ENCODE measurements around the gene ATXN1.

ATXN1 gene

DNA sequence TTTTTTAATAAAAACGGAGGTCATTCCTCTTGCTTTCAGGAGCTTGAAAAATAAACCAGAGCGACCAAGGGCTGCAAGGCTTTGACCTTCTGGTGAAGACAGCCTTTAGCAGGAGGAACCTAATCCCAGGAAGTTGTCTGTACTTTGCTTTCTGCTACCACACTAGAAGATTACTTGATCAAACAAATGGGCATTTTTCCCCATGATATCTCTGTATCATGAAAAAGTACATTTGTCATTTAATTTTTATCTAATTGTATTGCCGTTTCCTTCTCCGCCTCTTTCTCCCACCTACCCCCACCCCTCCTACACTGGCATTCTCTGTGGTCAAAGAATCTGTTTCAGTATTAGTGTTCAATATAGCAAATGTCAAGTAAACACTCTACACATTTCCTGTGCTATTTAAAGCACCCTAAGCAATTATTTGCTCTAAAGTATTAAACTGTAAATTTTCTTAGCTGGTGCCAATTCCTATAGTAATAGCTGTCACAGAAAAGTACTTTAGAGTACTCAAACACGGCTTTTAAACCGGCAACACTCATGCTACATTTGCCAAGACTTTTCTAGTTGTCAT is 29.7 kb downstream of the ATXN1 start:
- no peak for DNase-seq (ENCODE audit: low read depth in 1 of 2, low spot score in 1 of 2)
- peak overlapping the region; percentile 35 for H3K27ac ChIP-seq (replicated peaks)
- no peak overlapping the region for H3K4me3 ChIP-seq (replicated peaks; ENCODE audit: insufficient read depth, low read length)
- TF ChIP-seq, protein P1, sequence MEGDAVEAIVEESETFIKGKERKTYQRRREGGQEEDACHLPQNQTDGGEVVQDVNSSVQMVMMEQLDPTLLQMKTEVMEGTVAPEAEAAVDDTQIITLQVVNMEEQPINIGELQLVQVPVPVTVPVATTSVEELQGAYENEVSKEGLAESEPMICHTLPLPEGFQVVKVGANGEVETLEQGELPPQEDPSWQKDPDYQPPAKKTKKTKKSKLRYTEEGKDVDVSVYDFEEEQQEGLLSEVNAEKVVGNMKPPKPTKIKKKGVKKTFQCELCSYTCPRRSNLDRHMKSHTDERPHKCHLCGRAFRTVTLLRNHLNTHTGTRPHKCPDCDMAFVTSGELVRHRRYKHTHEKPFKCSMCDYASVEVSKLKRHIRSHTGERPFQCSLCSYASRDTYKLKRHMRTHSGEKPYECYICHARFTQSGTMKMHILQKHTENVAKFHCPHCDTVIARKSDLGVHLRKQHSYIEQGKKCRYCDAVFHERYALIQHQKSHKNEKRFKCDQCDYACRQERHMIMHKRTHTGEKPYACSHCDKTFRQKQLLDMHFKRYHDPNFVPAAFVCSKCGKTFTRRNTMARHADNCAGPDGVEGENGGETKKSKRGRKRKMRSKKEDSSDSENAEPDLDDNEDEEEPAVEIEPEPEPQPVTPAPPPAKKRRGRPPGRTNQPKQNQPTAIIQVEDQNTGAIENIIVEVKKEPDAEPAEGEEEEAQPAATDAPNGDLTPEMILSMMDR (IDR thresholded peaks at IDR 0.05; ENCODE audit: insufficient read depth, low read length), result no peak
- TF ChIP-seq POLR2AphosphoS5 (IDR thresholded peaks at IDR 0.05; ENCODE audit: low read depth) (no peak), GABPA (IDR thresholded peaks at IDR 0.05; ENCODE audit: low read depth) (no peak), SPI1 (IDR thresholded peaks at IDR 0.05; ENCODE audit: borderline replicate concordance, low read depth) (no peak)
- TF ChIP-seq, protein P2, sequence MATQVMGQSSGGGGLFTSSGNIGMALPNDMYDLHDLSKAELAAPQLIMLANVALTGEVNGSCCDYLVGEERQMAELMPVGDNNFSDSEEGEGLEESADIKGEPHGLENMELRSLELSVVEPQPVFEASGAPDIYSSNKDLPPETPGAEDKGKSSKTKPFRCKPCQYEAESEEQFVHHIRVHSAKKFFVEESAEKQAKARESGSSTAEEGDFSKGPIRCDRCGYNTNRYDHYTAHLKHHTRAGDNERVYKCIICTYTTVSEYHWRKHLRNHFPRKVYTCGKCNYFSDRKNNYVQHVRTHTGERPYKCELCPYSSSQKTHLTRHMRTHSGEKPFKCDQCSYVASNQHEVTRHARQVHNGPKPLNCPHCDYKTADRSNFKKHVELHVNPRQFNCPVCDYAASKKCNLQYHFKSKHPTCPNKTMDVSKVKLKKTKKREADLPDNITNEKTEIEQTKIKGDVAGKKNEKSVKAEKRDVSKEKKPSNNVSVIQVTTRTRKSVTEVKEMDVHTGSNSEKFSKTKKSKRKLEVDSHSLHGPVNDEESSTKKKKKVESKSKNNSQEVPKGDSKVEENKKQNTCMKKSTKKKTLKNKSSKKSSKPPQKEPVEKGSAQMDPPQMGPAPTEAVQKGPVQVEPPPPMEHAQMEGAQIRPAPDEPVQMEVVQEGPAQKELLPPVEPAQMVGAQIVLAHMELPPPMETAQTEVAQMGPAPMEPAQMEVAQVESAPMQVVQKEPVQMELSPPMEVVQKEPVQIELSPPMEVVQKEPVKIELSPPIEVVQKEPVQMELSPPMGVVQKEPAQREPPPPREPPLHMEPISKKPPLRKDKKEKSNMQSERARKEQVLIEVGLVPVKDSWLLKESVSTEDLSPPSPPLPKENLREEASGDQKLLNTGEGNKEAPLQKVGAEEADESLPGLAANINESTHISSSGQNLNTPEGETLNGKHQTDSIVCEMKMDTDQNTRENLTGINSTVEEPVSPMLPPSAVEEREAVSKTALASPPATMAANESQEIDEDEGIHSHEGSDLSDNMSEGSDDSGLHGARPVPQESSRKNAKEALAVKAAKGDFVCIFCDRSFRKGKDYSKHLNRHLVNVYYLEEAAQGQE (IDR thresholded peaks at IDR 0.05; ENCODE audit: insufficient replicate concordance, low read depth), result no peak
- no peaks in the 10 kb centered on the region for H3K27me3 ChIP-seq (ENCODE audit: insufficient read depth, poor library complexity, severe bottlenecking)

DNA sequence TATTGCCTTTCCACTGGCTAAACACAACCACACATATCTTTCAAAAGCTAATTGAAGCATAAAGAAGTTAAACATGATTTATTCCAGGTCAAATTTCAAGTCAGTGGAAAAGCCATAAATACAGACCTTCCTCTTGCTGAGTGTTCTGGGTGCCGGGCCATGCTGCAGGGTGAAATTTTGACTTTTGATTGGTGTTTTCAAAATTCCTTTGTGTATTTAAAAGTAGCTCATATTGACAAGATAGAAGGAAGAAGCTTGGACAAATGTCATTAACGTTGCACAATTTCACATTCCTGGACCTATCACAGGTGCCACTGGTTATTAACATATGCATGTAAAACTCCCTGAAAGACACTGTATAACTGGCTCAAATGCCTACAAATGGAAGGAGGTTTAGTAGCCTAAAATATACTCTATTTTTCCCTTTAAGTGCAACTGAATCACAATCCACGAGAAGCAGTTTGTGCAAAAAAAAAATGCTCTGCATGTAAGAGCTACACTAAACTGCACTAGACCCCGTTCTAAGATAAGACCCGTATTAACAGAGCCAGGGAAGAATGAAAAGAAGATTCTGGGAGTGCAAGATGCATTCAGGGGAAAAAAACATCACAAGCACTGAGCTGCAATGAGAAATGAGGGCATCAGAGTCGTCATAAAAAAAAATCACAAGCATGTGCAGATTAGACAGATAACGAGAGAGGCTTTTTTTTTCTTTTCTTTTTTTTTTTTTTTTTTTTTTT is 30.4 kb downstream of the ATXN1 start:
- Histone ChIP-seq H3K27ac (replicated peaks) (peak overlapping the region; percentile 63), H3K27me3 (ENCODE audit: insufficient read depth, poor library complexity, severe bottlenecking) (no peaks in the 10 kb centered on the region), H3K4me3 (replicated peaks; ENCODE audit: insufficient read depth, low read length) (no peak overlapping the region)
- TF ChIP-seq, protein P1 (IDR thresholded peaks at IDR 0.05; ENCODE audit: insufficient read depth, low read length), result no peak
- no peak for DNase-seq (ENCODE audit: low read depth in 1 of 2, low spot score in 1 of 2)

DNA sequence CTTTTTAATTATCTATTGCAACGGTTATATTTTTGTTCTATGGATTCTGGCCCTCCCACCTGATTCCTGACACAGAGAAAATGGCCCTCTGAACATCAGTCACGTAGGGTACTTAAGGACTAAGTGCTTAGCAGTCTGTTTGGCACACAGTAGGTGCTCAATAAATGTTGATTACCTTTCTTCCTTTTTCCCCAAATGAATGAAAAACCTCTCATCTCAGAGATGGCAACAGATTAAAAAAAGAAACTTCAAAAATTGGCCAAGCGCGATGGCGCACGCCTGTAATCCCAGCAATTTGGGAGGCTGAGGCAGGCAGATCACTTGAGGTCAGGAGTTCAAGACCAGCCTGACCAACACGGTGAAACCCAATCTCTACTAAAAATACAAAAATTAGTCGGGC is 31.5 kb downstream of the ATXN1 start:
- H3K27ac ChIP-seq (replicated peaks), result peak overlapping the region; percentile 86

More for the DNA sequence above, 31.5 kb downstream of the ATXN1 start:
- Histone ChIP-seq H3K27me3 (ENCODE audit: insufficient read depth, poor library complexity, severe bottlenecking) (no peaks in the 10 kb centered on the region), H3K4me3 (replicated peaks; ENCODE audit: insufficient read depth, low read length) (no peak overlapping the region)
- TF ChIP-seq GABPA (IDR thresholded peaks at IDR 0.05; ENCODE audit: low read depth) (no peak), POLR2AphosphoS5 (IDR thresholded peaks at IDR 0.05; ENCODE audit: low read depth) (no peak), SPI1 (IDR thresholded peaks at IDR 0.05; ENCODE audit: borderline replicate concordance, low read depth) (no peak)
- TF ChIP-seq, protein P1 (IDR thresholded peaks at IDR 0.05; ENCODE audit: insufficient read depth, low read length), result no peak
- TF ChIP-seq, protein P2 (IDR thresholded peaks at IDR 0.05; ENCODE audit: insufficient replicate concordance, low read depth), result no peak
- DNase-seq (ENCODE audit: low read depth in 1 of 2, low spot score in 1 of 2), result no peak

Data from HL-60 (cell line).